H9 (cell line): Measurements from ENCODE around the gene ACKR4. TPM values are rescaled to one million over a fixed set of nuclear protein-coding genes. Genes with fewer than 3 reads are reported as not detected.
"Not testable (repeated sequence)": the region's sequence is repeated elsewhere in the genome, so short reads cannot be mapped to it uniquely, and the experiment has no call there.

ENCODE experiments used
- DNase-seq: peaks from one replicate; pipeline ENCODE4 v3.0.0-alpha.2; 2017
- H2AFZ ChIP-seq: one replicate; pipeline ENCODE4 v1.6.1; 2013; ENCODE audit warnings: mild to moderate bottlenecking, low read length, control low read depth, moderate library complexity
- H2AK5ac ChIP-seq: 2 replicates; pipeline ENCODE4 v1.6.1; 2013; ENCODE audit warnings: low read length, control low read depth, mixed read lengths; ENCODE audit not compliant: insufficient read length
- H2BK120ac ChIP-seq: one replicate; pipeline ENCODE4 v1.6.1; 2013; ENCODE audit warnings: low read depth, mild to moderate bottlenecking, low read length, control low read depth, inconsistent platforms; ENCODE audit not compliant: poor library complexity, severe bottlenecking
- H2BK12ac ChIP-seq: 2 replicates; pipeline ENCODE4 v1.6.1; 2013; ENCODE audit warnings: low read length, control low read depth, mixed read lengths, low read depth; ENCODE audit not compliant: insufficient read length
- H2BK15ac ChIP-seq: 2 replicates; pipeline ENCODE4 v1.6.1; 2013; ENCODE audit warnings: low read depth, low read length, control low read depth
- H2BK20ac ChIP-seq: one replicate; pipeline ENCODE4 v1.6.1; 2013; ENCODE audit warnings: low read depth, mild to moderate bottlenecking, low read length, control low read depth, inconsistent platforms; ENCODE audit not compliant: poor library complexity, severe bottlenecking
- H2BK5ac ChIP-seq: 2 replicates; pipeline ENCODE4 v1.6.1; 2013; ENCODE audit warnings: low read length, control low read depth, mixed read lengths; ENCODE audit not compliant: insufficient read length
- H3K14ac ChIP-seq: 2 replicates; pipeline ENCODE4 v1.6.1; 2013; ENCODE audit warnings: low read length, control low read depth; ENCODE audit not compliant: insufficient read depth
- H3K18ac ChIP-seq: 2 replicates; pipeline ENCODE4 v1.6.1; 2013; ENCODE audit warnings: low read depth, mild to moderate bottlenecking, mixed read lengths, low read length, control low read depth; ENCODE audit not compliant: insufficient read length
- H3K23ac ChIP-seq: 2 replicates; pipeline ENCODE4 v1.6.1; 2013; ENCODE audit warnings: low read length, control low read depth, mixed read lengths, low read depth; ENCODE audit not compliant: insufficient read length
- H3K23me2 ChIP-seq: 2 replicates; pipeline ENCODE4 v1.6.1; 2013; ENCODE audit warnings: low read depth, mild to moderate bottlenecking, mixed read lengths, low read length, control low read depth; ENCODE audit not compliant: insufficient read length, poor library complexity, severe bottlenecking
- H3K27ac ChIP-seq: 2 replicates; pipeline ENCODE4 v1.5.1; 2013; ENCODE audit warnings: low read length, control low read depth, mixed read lengths, low read depth; ENCODE audit not compliant: insufficient read length
- H3K27me3 ChIP-seq: 2 replicates; pipeline ENCODE4 v1.6.1; 2013; ENCODE audit warnings: low read length, control low read depth, inconsistent platforms; ENCODE audit not compliant: insufficient read depth
- H3K4ac ChIP-seq: 2 replicates; pipeline ENCODE4 v1.6.1; 2013; ENCODE audit warnings: low read depth, mild to moderate bottlenecking, control low read depth, inconsistent platforms, low read length, moderate library complexity
- H3K4me1 ChIP-seq: 2 replicates; pipeline ENCODE4 v1.6.1; 2013; ENCODE audit warnings: low read length, control low read depth, inconsistent platforms; ENCODE audit not compliant: insufficient read depth
- H3K4me2 ChIP-seq: 2 replicates; pipeline ENCODE4 v1.6.1; 2013; ENCODE audit warnings: low read length, control low read depth, mixed read lengths; ENCODE audit not compliant: insufficient read length, insufficient read depth
- H3K56ac ChIP-seq: 2 replicates; pipeline ENCODE4 v1.6.1; 2013; ENCODE audit warnings: low read depth, mild to moderate bottlenecking, mixed read lengths, low read length, control low read depth; ENCODE audit not compliant: insufficient read length
- H3K79me1 ChIP-seq: 2 replicates; pipeline ENCODE4 v1.6.1; 2013; ENCODE audit warnings: low read depth, mild to moderate bottlenecking, moderate library complexity, low read length, control low read depth, inconsistent platforms; ENCODE audit not compliant: insufficient read depth, poor library complexity, severe bottlenecking
- H3K79me2 ChIP-seq: 2 replicates; pipeline ENCODE4 v1.6.1; 2013; ENCODE audit warnings: low read length, control low read depth, inconsistent platforms; ENCODE audit not compliant: insufficient read depth
- H3K9ac ChIP-seq: 2 replicates; pipeline ENCODE4 v1.6.1; 2013; ENCODE audit warnings: low read length, control low read depth, mixed read lengths; ENCODE audit not compliant: insufficient read length; ENCODE audit errors: extremely low read depth
- H3K9me3 ChIP-seq: one replicate; pipeline ENCODE4 v1.6.1; 2013; ENCODE audit warnings: low read depth, low read length, inconsistent platforms; ENCODE audit not compliant: control insufficient read depth
- H3T11ph ChIP-seq: one replicate; pipeline ENCODE4 v1.6.1; 2013; ENCODE audit warnings: mild to moderate bottlenecking, low read length, control low read depth, inconsistent platforms
- H4K20me1 ChIP-seq: one replicate; pipeline ENCODE4 v1.6.1; 2013; ENCODE audit not compliant: control insufficient read depth, insufficient read length, insufficient read depth
- H4K5ac ChIP-seq: 2 replicates; pipeline ENCODE4 v1.6.1; 2013; ENCODE audit warnings: low read depth, mild to moderate bottlenecking, mixed read lengths, low read length, control low read depth; ENCODE audit not compliant: insufficient read length
- H4K8ac ChIP-seq: replicated peaks from 2 replicates; pipeline ENCODE4 v1.6.1; 2013; ENCODE audit warnings: low read length, control low read depth, mixed read lengths, low read depth; ENCODE audit not compliant: insufficient read length
- H4K91ac ChIP-seq: 2 replicates; pipeline ENCODE4 v1.6.1; 2013; ENCODE audit warnings: low read depth, mild to moderate bottlenecking, moderate library complexity, mixed read lengths, low read length, control low read depth; ENCODE audit not compliant: insufficient read length
- H3K27ac Mint-ChIP-seq, 3 experiments: 2 replicates in 2 of 3; 3 replicates in 1 of 3; pipeline ENCODE4 v1.8.0; 2020 to 2021; ENCODE audit warnings: mixed read lengths in 3 of 3, mild to moderate bottlenecking in 1 of 3, moderate library complexity in 1 of 3
- H3K27me3 Mint-ChIP-seq: 2 replicates; pipeline ENCODE4 v1.8.0; 2021; ENCODE audit warnings: low read depth, mild to moderate bottlenecking, moderate library complexity, mixed read lengths
- H3K36me3 Mint-ChIP-seq, 3 experiments: 2 replicates in 2 of 3; 3 replicates in 1 of 3; pipeline ENCODE4 v1.8.0; 2020 to 2021; ENCODE audit warnings: low read depth in 3 of 3, mixed read lengths in 3 of 3; ENCODE audit not compliant: insufficient read depth in 1 of 3
- H3K4me1 Mint-ChIP-seq, 2 experiments: 2 replicates each; pipeline ENCODE4 v1.8.0; 2020; ENCODE audit warnings: mixed read lengths in 2 of 2
- H3K4me3 Mint-ChIP-seq, 2 experiments: 2 replicates in 1 of 2; 3 replicates in 1 of 2; pipeline ENCODE4 v1.8.0; 2020 to 2021; ENCODE audit warnings: mild to moderate bottlenecking in 2 of 2, mixed read lengths in 2 of 2, moderate library complexity in 1 of 2
- H3K9me3 Mint-ChIP-seq, 2 experiments: 2 replicates in 1 of 2; 3 replicates in 1 of 2; pipeline ENCODE4 v1.8.0; 2020; ENCODE audit warnings: mild to moderate bottlenecking in 2 of 2, mixed read lengths in 2 of 2, moderate library complexity in 1 of 2
- WGBS: extraction: QIAGEN DNeasy Blood & Tissue Kit; methylation state at CpG from one replicate; pipeline ENCODE4 v1.1.7; 2013; ENCODE audit warnings: missing lambda C conversion rate, low lambda C conversion rate, mixed read lengths; ENCODE audit not compliant: insufficient read length; ENCODE audit errors: extremely low coverage; 5-methylcytosine and 5-hydroxymethylcytosine counted together
- total RNA-seq: library from RNA; stranded (reverse); gene quantifications from 2 replicates; pipeline ENCODE4 v1.2.1, GENCODE V29; 2021
- TF ChIP-seq, protein P1 (sequence below): fragments of 200-600 bp; sonication (generic); conservative IDR thresholded peaks from 3 replicates; pipeline ENCODE4 v1.8.0; 2021; ENCODE audit warnings: antibody characterized with exemption, mild to moderate bottlenecking

ACKR4 gene
- total RNA-seq, 1 experiment from 2014 or later = not detected

DNA sequence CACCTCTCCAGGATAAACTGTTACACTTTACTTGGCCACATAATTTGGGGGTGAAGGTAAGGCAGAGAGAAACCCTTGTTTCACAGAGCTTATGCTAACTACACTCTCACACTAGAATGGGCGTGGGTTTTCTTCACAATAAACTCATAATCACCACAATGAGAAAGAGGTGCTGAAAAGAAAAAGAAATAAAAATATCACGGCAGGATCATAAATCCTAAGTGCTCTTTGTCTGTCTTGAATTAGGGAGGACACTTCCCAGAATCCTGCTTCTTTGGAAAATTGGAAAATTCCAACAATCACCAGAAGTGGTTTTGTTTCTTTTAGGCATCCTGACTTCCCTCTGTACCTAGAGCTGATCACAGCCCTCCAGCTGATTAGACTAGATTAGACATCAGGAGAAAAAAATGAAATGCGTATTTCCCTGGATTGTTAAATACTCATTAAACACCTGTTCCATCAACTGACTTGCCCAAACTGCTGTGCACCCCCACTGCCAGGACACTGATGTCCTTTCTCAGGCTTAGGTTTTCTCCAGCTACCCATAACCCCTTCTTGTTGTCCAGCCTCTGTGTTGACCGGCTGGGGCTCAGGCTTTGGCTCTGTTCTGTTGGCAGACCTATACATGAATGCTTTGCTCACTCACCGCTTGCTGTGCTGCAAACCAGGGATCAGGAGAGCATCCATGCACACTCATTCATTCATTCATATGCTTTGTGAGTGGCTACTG is 41.6 kb upstream of the ACKR4 start:
- DNase-seq = no peak
- Histone ChIP-seq H2BK15ac (no peak overlapping the region), H2BK120ac (no peak overlapping the region), H3K79me1 (no peaks in the 10 kb centered on the region), H2BK20ac (no peak overlapping the region), H2AK5ac (no peak overlapping the region), H4K5ac (no peak overlapping the region), H3K79me2 (no peaks in the 10 kb centered on the region), H3K56ac (no peak overlapping the region), H3K27ac (no peak overlapping the region), H3K4me1 (peaks cover 8% of the 10 kb centered on the region; the same call in 1 of the 2 replicates), H3K9me3 (no peaks in the 10 kb centered on the region), H4K91ac (no peak overlapping the region), H3K18ac (no peak overlapping the region), H3K4me2 (no peak overlapping the region), H3K9ac (no peak overlapping the region), H4K20me1 (no peaks in the 10 kb centered on the region), H3K4ac (no peak overlapping the region), H3K23me2 (no peaks in the 10 kb centered on the region), H2AFZ (no peak overlapping the region), H3K14ac (no peak overlapping the region), H3K23ac (no peak overlapping the region), H2BK5ac (no peak overlapping the region), H4K8ac (no peak overlapping the region), H3K27me3 (no peaks in the 10 kb centered on the region), H3T11ph (no peak overlapping the region), H2BK12ac (no peak overlapping the region)
- Mint-ChIP-seq H3K9me3 (no peaks in the 10 kb centered on the region), H3K27me3 (no peaks in the 10 kb centered on the region), H3K4me3 (no peak overlapping the region), H3K4me1 (peaks cover 21 to 30% of the 10 kb centered on the region in 2 experiments), H3K36me3 (peaks cover 0 to 5% (median 0%) of the 10 kb centered on the region in 3 experiments; a peak in 2 of 7 replicates), H3K27ac (peak overlapping the region in 1 of 3 experiments; percentile 26; a peak in 3 of 7 replicates)
- no CpG with 5 or more reads among the region's 5 CpGs for WGBS
- TF ChIP-seq, protein P1, sequence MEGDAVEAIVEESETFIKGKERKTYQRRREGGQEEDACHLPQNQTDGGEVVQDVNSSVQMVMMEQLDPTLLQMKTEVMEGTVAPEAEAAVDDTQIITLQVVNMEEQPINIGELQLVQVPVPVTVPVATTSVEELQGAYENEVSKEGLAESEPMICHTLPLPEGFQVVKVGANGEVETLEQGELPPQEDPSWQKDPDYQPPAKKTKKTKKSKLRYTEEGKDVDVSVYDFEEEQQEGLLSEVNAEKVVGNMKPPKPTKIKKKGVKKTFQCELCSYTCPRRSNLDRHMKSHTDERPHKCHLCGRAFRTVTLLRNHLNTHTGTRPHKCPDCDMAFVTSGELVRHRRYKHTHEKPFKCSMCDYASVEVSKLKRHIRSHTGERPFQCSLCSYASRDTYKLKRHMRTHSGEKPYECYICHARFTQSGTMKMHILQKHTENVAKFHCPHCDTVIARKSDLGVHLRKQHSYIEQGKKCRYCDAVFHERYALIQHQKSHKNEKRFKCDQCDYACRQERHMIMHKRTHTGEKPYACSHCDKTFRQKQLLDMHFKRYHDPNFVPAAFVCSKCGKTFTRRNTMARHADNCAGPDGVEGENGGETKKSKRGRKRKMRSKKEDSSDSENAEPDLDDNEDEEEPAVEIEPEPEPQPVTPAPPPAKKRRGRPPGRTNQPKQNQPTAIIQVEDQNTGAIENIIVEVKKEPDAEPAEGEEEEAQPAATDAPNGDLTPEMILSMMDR = no peak

GRCh38 chr3:132556036-132556386 is 41.1 kb upstream of the ACKR4 start:
- not testable (repeated sequence) for H3K4me1 ChIP-seq, H3K27me3 Mint-ChIP-seq, H4K20me1 ChIP-seq, H3K79me1 ChIP-seq, H2BK12ac ChIP-seq, H3K9me3 Mint-ChIP-seq, H3K27me3 ChIP-seq, DNase-seq, H3K4me2 ChIP-seq, H2AK5ac ChIP-seq, H3K14ac ChIP-seq, H3K27ac ChIP-seq, H3T11ph ChIP-seq, H2BK120ac ChIP-seq, H2BK15ac ChIP-seq, H4K8ac ChIP-seq, H4K91ac ChIP-seq, H3K23ac ChIP-seq, H3K4me3 Mint-ChIP-seq, H3K56ac ChIP-seq, H3K18ac ChIP-seq, H3K9me3 ChIP-seq, H3K79me2 ChIP-seq, H3K9ac ChIP-seq, H3K4ac ChIP-seq, H4K5ac ChIP-seq, H2AFZ ChIP-seq, H3K23me2 ChIP-seq, H3K36me3 Mint-ChIP-seq, H2BK20ac ChIP-seq, H2BK5ac ChIP-seq
- peaks cover 26 to 36% of the 10 kb centered on the region in 2 experiments for H3K4me1 Mint-ChIP-seq
- H3K27ac Mint-ChIP-seq = peak overlapping the region in 1 of 3 experiments; percentile 26; a peak in 3 of 7 replicates
- WGBS = no CpG with 5 or more reads among the region's 3 CpGs
